Urinary bladder (tissue), 4 donors: ENCODE results near the gene SHMT2. TPM values are rescaled to one million over a fixed set of nuclear protein-coding genes. Genes with fewer than 3 reads are reported as not detected.

Experiments
- DNase-seq: peaks from one replicate; pipeline ENCODE4 v3.0.0-alpha.2; 2015; ENCODE audit errors: extremely low spot score
- H3K27ac ChIP-seq: one replicate; pipeline ENCODE4 v1.5.1; 2013; ENCODE audit warnings: low read depth, mild to moderate bottlenecking, moderate library complexity
- H3K36me3 ChIP-seq: one replicate; pipeline ENCODE4 v1.6.1; 2013; ENCODE audit warnings: mild to moderate bottlenecking, moderate library complexity; ENCODE audit not compliant: insufficient read depth
- H3K4me1 ChIP-seq: one replicate; pipeline ENCODE4 v1.6.1; 2013; ENCODE audit warnings: mild to moderate bottlenecking, moderate library complexity; ENCODE audit not compliant: insufficient read depth
- H3K4me3 ChIP-seq: one replicate; pipeline ENCODE4 v1.5.1; 2013; ENCODE audit warnings: low read depth, low read length
- WGBS: extraction: QIAGEN DNeasy Blood & Tissue Kit; methylation state at CpG from one replicate; pipeline ENCODE4 v1.1.7; 2013; 5-methylcytosine and 5-hydroxymethylcytosine counted together
- polyA plus RNA-seq: library from polyadenylated mRNA; stranded (reverse); fragments of 200-250 nt; gene quantifications from one replicate; pipeline ENCODE4 v1.2.3, GENCODE V29; 2013
- total RNA-seq: library from RNA; depleted of rRNA; stranded (reverse); fragments of >200 nt; gene quantifications from one replicate; pipeline ENCODE4 v1.2.3, GENCODE V29; 2014
- donor health status: healthy with polysubstance abuse.
- donor health status: healthy.

The SHMT2 gene
- total and polyA plus RNA-seq, 2 donors: 62.8 to 69.8 TPM

- Histone ChIP-seq H3K36me3 (peaks cover 12% of the 10 kb centered on the region), H3K4me1 (no peaks in the 10 kb centered on the region), H3K4me3 (no peak overlapping the region), H3K27ac (no peak overlapping the region)
- no peak for DNase-seq
- WGBS: 95% methylated on average over 28 of the region's 28 CpGs
These were observed 26.3 kb upstream of the SHMT2 start for GRCh38 chr12:57203201-57203600.

- DNase-seq: no peak
- Histone ChIP-seq H3K4me3 (no peak overlapping the region), H3K27ac (no peak overlapping the region), H3K36me3 (peaks cover 10% of the 10 kb centered on the region), H3K4me1 (no peaks in the 10 kb centered on the region)
- 87% methylated on average over 11 of the region's 11 CpGs for WGBS
These were observed 25.7 kb upstream of the SHMT2 start for GRCh38 chr12:57203791-57204190.

GRCh38 chr12:57204454-57204853 lies 25.1 kb upstream of the SHMT2 start:
- DNase-seq: no peak
- Histone ChIP-seq H3K4me1 (no peaks in the 10 kb centered on the region), H3K4me3 (no peak overlapping the region), H3K36me3 (peaks cover 10% of the 10 kb centered on the region), H3K27ac (no peak overlapping the region)
- whole genome bisulfite sequencing: 88% methylated on average over 19 of the region's 19 CpGs

GRCh38 chr12:57205186-57205585 lies 24.3 kb upstream of the SHMT2 start:
- WGBS: 94% methylated on average over 26 of the region's 26 CpGs
- Histone ChIP-seq H3K36me3 (peaks cover 10% of the 10 kb centered on the region), H3K4me3 (no peak overlapping the region), H3K4me1 (no peaks in the 10 kb centered on the region), H3K27ac (no peak overlapping the region)
- DNase-seq: no peak

GRCh38 chr12:57205931-57206330 lies 23.6 kb upstream of the SHMT2 start:
- no peak for DNase-seq
- H3K4me1 ChIP-seq: no peaks in the 10 kb centered on the region
- H3K27ac ChIP-seq: no peak overlapping the region
- no peak overlapping the region for H3K4me3 ChIP-seq
- peaks cover 10% of the 10 kb centered on the region for H3K36me3 ChIP-seq
- WGBS: 88% methylated on average over 7 of the region's 7 CpGs

GRCh38 chr12:57207731-57208630 lies 21.5 kb upstream of the SHMT2 start:
- no peak overlapping the region for H3K4me3 ChIP-seq
- H3K27ac ChIP-seq: no peak overlapping the region
- H3K4me1 ChIP-seq: peaks cover 2% of the 10 kb centered on the region
- H3K36me3 ChIP-seq: peaks cover 8% of the 10 kb centered on the region
- no peak for DNase-seq
- WGBS: 88% methylated on average over 29 of the region's 29 CpGs

GRCh38 chr12:57208631-57209282 lies 20.8 kb upstream of the SHMT2 start:
- Histone ChIP-seq H3K4me3 (no peak overlapping the region), H3K27ac (no peak overlapping the region), H3K36me3 (peaks cover 4% of the 10 kb centered on the region), H3K4me1 (peaks cover 2% of the 10 kb centered on the region)
- 77% methylated on average over 22 of the region's 22 CpGs for WGBS
- DNase-seq: no peak

- H3K27ac ChIP-seq: no peak overlapping the region
- peaks cover 4% of the 10 kb centered on the region for H3K36me3 ChIP-seq
- WGBS: 84% methylated on average over 8 of the region's 8 CpGs
- DNase-seq: no peak
- H3K4me3 ChIP-seq: no peak overlapping the region
- peaks cover 2% of the 10 kb centered on the region for H3K4me1 ChIP-seq
These were observed 19.6 kb upstream of the SHMT2 start for GRCh38 chr12:57209916-57210315.

GRCh38 chr12:57210461-57210860 lies 19.1 kb upstream of the SHMT2 start:
- Histone ChIP-seq H3K27ac (no peak overlapping the region), H3K36me3 (no peaks in the 10 kb centered on the region), H3K4me3 (no peak overlapping the region), H3K4me1 (peaks cover 2% of the 10 kb centered on the region)
- no peak for DNase-seq
- 94% methylated on average over 15 of the region's 15 CpGs for WGBS

GRCh38 chr12:57210926-57211692 lies 18.4 kb upstream of the SHMT2 start:
- H3K4me1 ChIP-seq: peaks cover 2% of the 10 kb centered on the region
- 81% methylated on average over 16 of the region's 16 CpGs for WGBS
- DNase-seq: no peak
- H3K27ac ChIP-seq: no peak overlapping the region
- no peaks in the 10 kb centered on the region for H3K36me3 ChIP-seq
- H3K4me3 ChIP-seq: no peak overlapping the region

GRCh38 chr12:57211791-57212700 lies 17.5 kb upstream of the SHMT2 start:
- H3K36me3 ChIP-seq: no peaks in the 10 kb centered on the region
- no peak overlapping the region for H3K27ac ChIP-seq
- peaks cover 2% of the 10 kb centered on the region for H3K4me1 ChIP-seq

GRCh38 chr12:57212701-57213057 lies 16.8 kb upstream of the SHMT2 start:
- H3K27ac ChIP-seq: no peak overlapping the region
- H3K36me3 ChIP-seq: no peaks in the 10 kb centered on the region
- 73% methylated on average over 7 of the region's 7 CpGs for WGBS
- H3K4me3 ChIP-seq: no peak overlapping the region
- DNase-seq: no peak
- peaks cover 2% of the 10 kb centered on the region for H3K4me1 ChIP-seq

More at GRCh38 chr12:57211791-57212700, 17.5 kb upstream of the SHMT2 start:
- no peak for DNase-seq
- H3K4me3 ChIP-seq: no peak overlapping the region
- 79% methylated on average over 27 of the region's 27 CpGs for WGBS
